ENCODE results near the gene SLC66A1. TPM values are rescaled to one million over a fixed set of nuclear protein-coding genes. Genes with fewer than 3 reads are reported as not detected.

The SLC66A1 gene
- total RNA-seq, 1 experiment from 2014 or later = 14.1 TPM

GRCh38 chr1:19274636-19275035, 37.5 kb upstream of the SLC66A1 start:
- Mint-ChIP-seq H3K36me3 (no peaks in the 10 kb centered on the region), H3K4me3 (no peak overlapping the region), H3K9me3 (peaks cover 12% of the 10 kb centered on the region), H3K27me3 (ENCODE audit: low read depth) (peaks cover 35% of the 10 kb centered on the region), H3K4me1 (no peaks in the 10 kb centered on the region), H3K27ac (no peak overlapping the region)
- DNase-seq (ENCODE audit: low spot score) (no peak), ATAC-seq (no peak)
- CTCF ChIA-PET = interaction anchor here (0.8 to 1.7 kb wide), 2 partner anchors 307 to 376 kb away, joined by 4 read pairs; no protein-coding TSS in a partner anchor
- no peak for TF ChIP-seq IRF2 (CRISPR knock-in tag; IDR thresholded peaks at IDR 0.05; ENCODE audit: borderline replicate concordance, low read depth)
- no peak for TF ChIP-seq GTF2I (CRISPR knock-in tag; conservative IDR thresholded peaks at IDR 0.05)
- no peak for TF ChIP-seq MAX (CRISPR knock-in tag; IDR thresholded peaks at IDR 0.05)
- no peak for TF ChIP-seq CREM (CRISPR knock-in tag; IDR thresholded peaks at IDR 0.05)
- TF ChIP-seq ZNF396 (CRISPR knock-in tag; IDR thresholded peaks at IDR 0.05; ENCODE audit: borderline replicate concordance) = no peak
- no peak for TF ChIP-seq E2F5 (CRISPR knock-in tag; IDR thresholded peaks at IDR 0.05)
- no peak for TF ChIP-seq ZNF138 (CRISPR knock-in tag; conservative IDR thresholded peaks at IDR 0.05)
- TF ChIP-seq NFYB (CRISPR knock-in tag; conservative IDR thresholded peaks at IDR 0.05; ENCODE audit: low read depth) = no peak
- TF ChIP-seq ZNF317 (CRISPR knock-in tag; IDR thresholded peaks at IDR 0.05; ENCODE audit: borderline replicate concordance, low read depth) = no peak
- no peak for TF ChIP-seq PREB (CRISPR knock-in tag; IDR thresholded peaks at IDR 0.05; ENCODE audit: borderline replicate concordance)
- no peak for TF ChIP-seq ARID4B (CRISPR knock-in tag; IDR thresholded peaks at IDR 0.05; ENCODE audit: borderline replicate concordance)
- TF ChIP-seq ZNF512 (CRISPR knock-in tag; IDR thresholded peaks at IDR 0.05; ENCODE audit: borderline replicate concordance) = no peak
- no peak for TF ChIP-seq SP1 (CRISPR knock-in tag; conservative IDR thresholded peaks at IDR 0.05)
- no peak for TF ChIP-seq NR2C2 (CRISPR knock-in tag; IDR thresholded peaks at IDR 0.05)
- TF ChIP-seq STAT6 (CRISPR knock-in tag; conservative IDR thresholded peaks at IDR 0.05; ENCODE audit: low read depth) = no peak
- no peak for TF ChIP-seq E2F1 (CRISPR knock-in tag; IDR thresholded peaks at IDR 0.05)
- no peak for TF ChIP-seq OVOL2 (CRISPR knock-in tag; IDR thresholded peaks at IDR 0.05; ENCODE audit: borderline replicate concordance)
- TF ChIP-seq ZNF121 (CRISPR knock-in tag; IDR thresholded peaks at IDR 0.05) = no peak
- TF ChIP-seq CREB1 (CRISPR knock-in tag; IDR thresholded peaks at IDR 0.05) = no peak
- POLR2A ChIA-PET = no interaction called here

All from WTC11 (cell line).